AG10803 (cell line): ENCODE data around the gene DSCAML1.

Experiments used
- DNase-seq: peaks from one replicate; pipeline ENCODE4 v3.0.0; 2010; ENCODE audit warnings: low read depth
- H3K4me3 ChIP-seq: 2 replicates; pipeline ENCODE4 v1.5.1; 2011; ENCODE audit warnings: mild to moderate bottlenecking, low read length, control low read depth
- TF ChIP-seq, protein P1 (sequence below): conservative IDR thresholded peaks from 2 replicates; pipeline ENCODE4 v1.5.1; 2011; ENCODE audit warnings: mild to moderate bottlenecking, low read length, control low read depth, inconsistent platforms

Gene DSCAML1

DNA sequence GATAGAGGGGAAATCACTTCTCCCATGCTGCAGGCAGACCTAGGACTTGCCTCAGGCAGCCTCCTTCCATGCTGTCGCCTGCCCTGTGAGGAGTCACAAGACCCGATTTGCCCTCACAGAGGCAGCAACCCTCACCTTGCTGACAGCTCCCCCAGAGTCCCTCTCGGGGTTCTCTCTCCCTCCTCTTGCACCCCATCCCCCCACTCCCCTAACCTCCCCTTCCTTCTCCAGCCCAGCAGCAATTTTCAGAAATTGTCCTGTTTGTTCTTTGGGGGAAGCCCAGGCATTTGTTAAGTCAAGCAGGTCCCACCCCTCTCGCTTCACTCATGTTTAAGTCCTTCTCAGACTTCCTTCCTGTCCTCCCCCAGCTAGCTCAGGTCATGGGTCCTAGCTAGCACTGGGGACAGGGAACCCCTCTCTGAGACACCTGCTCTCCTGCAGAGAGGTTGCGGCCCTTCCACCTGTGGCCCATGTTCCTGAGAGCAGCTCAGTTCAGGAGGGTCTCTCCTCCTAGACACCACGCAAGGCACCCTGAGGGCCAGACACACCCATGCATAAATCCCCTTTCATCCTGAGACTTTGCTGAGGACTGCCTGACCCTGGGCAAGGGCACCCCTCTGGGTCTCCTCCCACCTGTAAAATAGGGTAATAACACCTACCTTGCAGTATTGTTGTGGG lies 33.8 kb upstream of the DSCAML1 start:
- H3K4me3 ChIP-seq, result no peak overlapping the region
- no peak for DNase-seq
- TF ChIP-seq, protein P1, sequence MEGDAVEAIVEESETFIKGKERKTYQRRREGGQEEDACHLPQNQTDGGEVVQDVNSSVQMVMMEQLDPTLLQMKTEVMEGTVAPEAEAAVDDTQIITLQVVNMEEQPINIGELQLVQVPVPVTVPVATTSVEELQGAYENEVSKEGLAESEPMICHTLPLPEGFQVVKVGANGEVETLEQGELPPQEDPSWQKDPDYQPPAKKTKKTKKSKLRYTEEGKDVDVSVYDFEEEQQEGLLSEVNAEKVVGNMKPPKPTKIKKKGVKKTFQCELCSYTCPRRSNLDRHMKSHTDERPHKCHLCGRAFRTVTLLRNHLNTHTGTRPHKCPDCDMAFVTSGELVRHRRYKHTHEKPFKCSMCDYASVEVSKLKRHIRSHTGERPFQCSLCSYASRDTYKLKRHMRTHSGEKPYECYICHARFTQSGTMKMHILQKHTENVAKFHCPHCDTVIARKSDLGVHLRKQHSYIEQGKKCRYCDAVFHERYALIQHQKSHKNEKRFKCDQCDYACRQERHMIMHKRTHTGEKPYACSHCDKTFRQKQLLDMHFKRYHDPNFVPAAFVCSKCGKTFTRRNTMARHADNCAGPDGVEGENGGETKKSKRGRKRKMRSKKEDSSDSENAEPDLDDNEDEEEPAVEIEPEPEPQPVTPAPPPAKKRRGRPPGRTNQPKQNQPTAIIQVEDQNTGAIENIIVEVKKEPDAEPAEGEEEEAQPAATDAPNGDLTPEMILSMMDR, result no peak

DNA sequence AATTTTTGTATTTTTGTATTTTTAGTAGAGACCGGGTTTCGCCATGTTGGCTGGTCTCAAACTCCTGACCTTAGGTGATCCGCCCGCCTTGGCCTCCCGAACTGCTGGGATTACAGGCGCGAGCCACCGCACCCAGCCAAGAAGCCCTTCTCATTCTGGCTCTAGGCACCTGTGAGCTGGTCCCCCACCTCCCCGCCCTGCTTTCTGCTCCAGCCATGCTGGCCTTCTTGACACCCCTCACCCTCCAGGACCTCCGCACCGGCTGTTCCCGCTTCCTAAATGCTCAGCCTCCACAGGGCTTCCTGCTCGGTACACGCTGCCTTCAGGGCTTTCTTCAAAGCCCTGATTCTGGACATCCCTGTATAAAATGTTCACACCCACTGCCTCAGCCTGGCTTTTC lies 33.1 kb upstream of the DSCAML1 start:
- no peak overlapping the region for H3K4me3 ChIP-seq
- TF ChIP-seq, protein P1, result no peak
- no peak for DNase-seq

DNA sequence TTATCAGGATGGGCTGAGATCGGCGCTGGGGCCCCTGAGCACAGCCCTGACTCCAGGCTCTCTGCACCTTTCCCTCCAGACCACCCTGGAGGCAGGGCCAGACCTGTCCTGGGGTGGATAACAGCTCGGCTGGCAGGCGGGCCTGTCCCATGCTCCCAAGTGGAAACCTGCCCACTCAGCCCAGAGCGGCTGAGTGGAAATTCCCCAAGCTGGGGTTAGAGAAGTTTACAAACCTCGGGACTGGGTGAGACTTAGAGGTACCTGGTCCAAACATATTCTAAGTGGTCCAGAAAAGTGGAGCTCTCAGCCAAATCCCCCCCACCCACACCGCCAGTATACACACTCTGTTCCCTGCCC lies 32.3 kb upstream of the DSCAML1 start:
- TF ChIP-seq, protein P1, result no peak
- no peak for DNase-seq
- H3K4me3 ChIP-seq, result no peak overlapping the region

DNA sequence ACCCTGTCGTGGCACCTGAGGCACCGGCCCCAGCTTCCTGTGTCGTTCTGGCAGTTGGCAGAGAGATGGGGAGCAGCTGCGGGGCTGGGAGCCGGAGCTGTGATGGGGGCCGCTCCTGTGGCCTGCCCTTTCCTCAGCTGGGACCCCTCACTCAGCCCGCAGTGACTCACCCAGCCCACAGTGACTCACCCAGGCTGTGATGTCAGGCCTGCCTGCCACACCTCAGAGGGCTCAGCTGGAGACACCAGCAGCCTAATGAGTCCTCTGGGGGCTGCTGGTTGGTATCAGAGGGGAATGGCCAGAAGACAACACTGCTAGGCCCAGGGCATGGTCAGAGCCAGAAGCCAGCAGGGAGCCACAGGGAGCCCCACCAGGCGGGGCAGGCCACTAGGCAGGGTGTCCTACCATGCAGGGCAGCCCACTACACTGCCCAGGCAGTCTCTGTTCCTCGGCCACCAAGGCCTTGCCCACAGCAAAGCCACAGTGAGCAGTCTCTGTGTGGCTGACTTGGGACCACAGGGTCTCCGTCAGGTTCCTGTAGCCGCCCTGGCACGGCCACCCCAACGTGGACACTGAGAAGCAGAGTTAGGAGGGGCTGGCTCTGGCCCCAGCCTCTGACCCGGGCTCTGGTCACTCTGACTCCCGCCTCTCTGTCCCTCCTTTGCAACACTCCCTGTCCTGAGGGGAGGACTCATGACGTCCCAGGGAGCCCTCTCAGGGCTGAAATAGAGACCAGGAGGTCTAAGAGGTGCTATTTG lies 31.8 kb upstream of the DSCAML1 start:
- H3K4me3 ChIP-seq, result no peak overlapping the region
- DNase-seq, result peak; percentile 15
- TF ChIP-seq, protein P1, result no peak

DNA sequence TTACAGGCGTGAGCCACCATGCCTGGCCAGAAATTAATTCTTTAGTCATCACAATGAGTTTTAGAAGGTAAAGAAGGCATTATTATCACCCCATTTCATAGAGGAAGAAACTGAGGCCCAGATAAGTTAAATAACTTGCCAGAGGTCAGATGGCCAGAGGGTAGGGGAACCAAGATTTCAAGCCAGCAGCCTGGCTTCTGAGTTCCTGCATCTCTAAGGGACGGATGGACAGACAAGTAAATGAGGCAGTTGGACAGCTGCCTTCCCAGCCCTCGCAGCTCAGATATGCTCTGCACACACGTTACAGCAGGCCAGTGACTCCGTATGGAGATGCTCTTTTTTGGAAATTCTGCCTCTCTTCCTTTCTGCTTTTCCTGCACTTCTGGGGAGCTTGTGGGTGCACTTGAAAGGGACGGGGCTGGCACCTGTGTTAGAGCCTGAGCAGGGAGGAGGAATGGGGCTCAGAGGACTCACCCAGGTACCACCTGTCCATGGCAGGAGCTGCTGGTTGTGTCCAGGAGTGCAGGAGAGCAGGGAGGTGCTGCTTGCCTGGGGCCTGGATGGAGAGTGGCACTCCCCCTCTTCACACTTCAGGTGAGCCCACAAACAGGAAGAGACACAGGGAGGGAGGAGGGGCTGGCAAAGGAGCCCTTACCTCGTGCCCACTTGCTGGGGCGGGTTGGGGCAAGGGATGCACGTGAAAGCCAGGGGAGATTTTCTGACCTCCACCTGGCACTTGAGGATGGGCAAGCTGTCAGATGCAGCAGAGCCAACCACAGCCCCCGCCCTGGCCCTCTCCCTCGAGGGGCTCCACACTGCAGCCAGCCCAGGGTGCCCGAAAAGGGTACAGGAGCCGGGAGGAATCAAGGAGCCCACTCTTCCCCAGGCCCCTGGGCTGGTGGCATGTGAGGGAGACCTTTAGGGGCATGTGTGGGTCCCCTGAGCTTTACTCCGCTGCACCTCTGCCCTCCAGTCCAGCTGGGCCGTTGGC lies 30.8 kb upstream of the DSCAML1 start:
- no peak for DNase-seq
- TF ChIP-seq, protein P1, result no peak
- no peak overlapping the region for H3K4me3 ChIP-seq

DNA sequence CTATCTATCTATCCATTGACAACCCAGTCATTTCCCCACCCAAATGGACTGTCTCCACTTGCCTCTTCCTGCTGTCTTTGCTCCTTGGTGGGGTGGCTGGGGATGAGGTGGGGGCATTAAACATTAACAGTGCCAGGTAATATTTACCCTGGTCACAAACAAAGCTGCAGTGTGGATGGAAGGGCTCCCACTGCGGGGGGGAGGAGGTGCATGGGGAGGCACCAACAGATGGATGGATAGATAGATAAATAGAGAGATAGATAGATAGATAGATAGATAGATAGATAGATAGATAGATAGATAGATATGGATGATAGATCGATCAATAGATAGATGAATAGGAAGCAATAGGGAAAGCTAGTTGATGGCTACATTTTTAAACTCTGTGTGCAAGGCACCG lies 29.8 kb upstream of the DSCAML1 start:
- H3K4me3 ChIP-seq, result no peak overlapping the region
- no peak for DNase-seq
- TF ChIP-seq, protein P1, result no peak
